ENCODE measurements around the gene ACTL6B. TPM values are rescaled to one million over a fixed set of nuclear protein-coding genes. Genes with fewer than 3 reads are reported as not detected.

Gene ACTL6B
- polyA plus RNA-seq, 1 donor from 2014 or later, result 339 TPM

GRCh38 chr7:100620804-100621203 is 35.4 kb downstream of the ACTL6B start:
- TF ChIP-seq MXI1 (conservative IDR thresholded peaks at IDR 0.05; ENCODE audit: poor library complexity, severe bottlenecking) (no peak), EZH2 (IDR thresholded peaks at IDR 0.05; ENCODE audit: borderline replicate concordance, insufficient read depth, low read length, poor library complexity, severe bottlenecking) (no peak), POLR2AphosphoS5 (IDR thresholded peaks at IDR 0.05) (no peak), CTCF (IDR thresholded peaks at IDR 0.05; ENCODE audit: poor library complexity, severe bottlenecking) (no peak), RAD21 (conservative IDR thresholded peaks at IDR 0.05) (no peak), TAF1 (IDR thresholded peaks at IDR 0.05; ENCODE audit: low read depth) (no peak), SMC3 (conservative IDR thresholded peaks at IDR 0.05; ENCODE audit: poor library complexity) (no peak), REST (IDR thresholded peaks at IDR 0.05; ENCODE audit: borderline replicate concordance) (no peak), EP300 (conservative IDR thresholded peaks at IDR 0.05; ENCODE audit: poor library complexity, severe bottlenecking) (no peak)
- H3K36me3 ChIP-seq (ENCODE audit: insufficient read depth, low read length), result no peaks in the 10 kb centered on the region

DNA sequence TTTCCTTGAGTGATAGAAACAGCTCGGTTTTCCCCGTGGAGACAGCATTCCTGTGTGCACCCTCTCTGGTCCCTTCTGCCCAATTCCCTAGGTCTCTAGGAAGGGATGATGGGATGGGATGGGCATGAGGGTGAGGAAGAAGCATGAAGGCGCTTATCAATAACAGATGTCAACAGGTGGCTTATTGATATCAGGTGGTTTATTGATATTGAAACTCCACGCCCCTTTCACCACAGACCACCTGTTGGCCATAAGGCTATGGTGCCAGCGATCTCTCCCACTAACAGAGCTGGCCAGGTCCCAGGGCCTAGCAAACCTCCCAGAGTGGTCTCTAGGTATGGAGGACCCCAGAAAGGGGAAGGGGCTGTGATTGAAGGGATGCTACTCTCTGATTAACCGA is 36.0 kb downstream of the ACTL6B start:
- H4K20me1 ChIP-seq (ENCODE audit: insufficient read depth), result no peaks in the 10 kb centered on the region
- no peak overlapping the region for H2AFZ ChIP-seq (ENCODE audit: low read depth, low read length)
- TF ChIP-seq RAD21 (conservative IDR thresholded peaks at IDR 0.05) (no peak), POLR2AphosphoS5 (IDR thresholded peaks at IDR 0.05) (no peak), EP300 (conservative IDR thresholded peaks at IDR 0.05; ENCODE audit: poor library complexity, severe bottlenecking) (no peak), MXI1 (conservative IDR thresholded peaks at IDR 0.05; ENCODE audit: poor library complexity, severe bottlenecking) (no peak), EZH2 (IDR thresholded peaks at IDR 0.05; ENCODE audit: borderline replicate concordance, insufficient read depth, low read length, poor library complexity, severe bottlenecking) (no peak), REST (IDR thresholded peaks at IDR 0.05; ENCODE audit: borderline replicate concordance) (no peak), CTCF (IDR thresholded peaks at IDR 0.05; ENCODE audit: poor library complexity, severe bottlenecking) (no peak), SMC3 (conservative IDR thresholded peaks at IDR 0.05; ENCODE audit: poor library complexity) (no peak), TAF1 (IDR thresholded peaks at IDR 0.05; ENCODE audit: low read depth) (no peak)
- no peak overlapping the region for H3K27ac ChIP-seq (ENCODE audit: low read length)
- no peak overlapping the region for H3K4me3 ChIP-seq (ENCODE audit: low read length)
- no peaks in the 10 kb centered on the region for H3K36me3 ChIP-seq (ENCODE audit: insufficient read depth, low read length)
- H3K9me2 ChIP-seq (ENCODE audit: insufficient read depth, low read length), result no peaks in the 10 kb centered on the region
- H3K27me3 ChIP-seq (ENCODE audit: insufficient read depth, low read depth, low read length), result no peaks in the 10 kb centered on the region
- no peaks in the 10 kb centered on the region for H3F3A ChIP-seq (ENCODE audit: insufficient read depth, low read length, poor library complexity, severe bottlenecking)
- H3K79me2 ChIP-seq (replicated peaks; ENCODE audit: insufficient read depth, low read length), result no peaks in the 10 kb centered on the region
- no peak overlapping the region for H3K4me2 ChIP-seq (ENCODE audit: low read length)
- no peaks in the 10 kb centered on the region for H3K9me3 ChIP-seq (ENCODE audit: low read length)
- H3K9ac ChIP-seq (ENCODE audit: low read length), result no peak overlapping the region

More at GRCh38 chr7:100620804-100621203, 35.4 kb downstream of the ACTL6B start:
- Histone ChIP-seq H3K4me3 (ENCODE audit: low read length) (no peak overlapping the region), H3K9me3 (ENCODE audit: low read length) (no peaks in the 10 kb centered on the region), H3K4me2 (ENCODE audit: low read length) (no peak overlapping the region), H3K79me2 (replicated peaks; ENCODE audit: insufficient read depth, low read length) (no peaks in the 10 kb centered on the region), H3K9me2 (ENCODE audit: insufficient read depth, low read length) (no peaks in the 10 kb centered on the region), H3F3A (ENCODE audit: insufficient read depth, low read length, poor library complexity, severe bottlenecking) (no peaks in the 10 kb centered on the region), H3K9ac (ENCODE audit: low read length) (no peak overlapping the region), H2AFZ (ENCODE audit: low read depth, low read length) (no peak overlapping the region), H3K27me3 (ENCODE audit: insufficient read depth, low read depth, low read length) (no peaks in the 10 kb centered on the region), H3K27ac (ENCODE audit: low read length) (no peak overlapping the region), H4K20me1 (ENCODE audit: insufficient read depth) (no peaks in the 10 kb centered on the region)

Measured in neural cell (in vitro differentiated cells).